Right lobe of liver (tissue), 5 donors: ENCODE data around the gene TSHZ1. TPM values are rescaled to one million over a fixed set of nuclear protein-coding genes. Genes with fewer than 3 reads are reported as not detected.

ENCODE experiments used
- total RNA-seq, 6 experiments: library from RNA; depleted of rRNA in 2 of 6; stranded (reverse); fragments of >200 nt in 2 of 6; fragmentation: NEBNext Ultra II Directional in 3 of 6; extraction: Animal tissue kit (Norgen Biotek cat#: 25700) in 3 of 6; gene quantifications; one replicate each; pipeline versions ENCODE4 v1.1.0 to v1.2.4, GENCODE V29; 2016 to 2023
- donor health status: DM: no; HTN: no; CAD: no.
- donor health status: DM: no; HTN: no; CAD: no.
- donor health status: DM: no; HTN: yes; CAD: no.
- donor health status: DM: no; HTN: yes; CAD: no.

TSHZ1 gene
- total RNA-seq, 6 experiments from 2014 or later = 6.4 to 13.3 (median 9.6) TPM

Other genes starting within 250 kb of the TSHZ1 start
- 10 to 100 TPM in 5 of 6 experiments, 1 to 10 TPM in 1; 9.4 to 30.1 (median 19.8) TPM for gene PTGR3, start 1.7 kb upstream of the TSHZ1 start, total RNA-seq
- not detected for gene SMIM21, start 216.9 kb downstream of the TSHZ1 start, total RNA-seq